Measurements from ENCODE around the gene OTOG. TPM values are rescaled to one million over a fixed set of nuclear protein-coding genes. Genes with fewer than 3 reads are reported as not detected.

OTOG gene
- total RNA-seq, 1 donor from 2014 or later = not detected

DNA sequence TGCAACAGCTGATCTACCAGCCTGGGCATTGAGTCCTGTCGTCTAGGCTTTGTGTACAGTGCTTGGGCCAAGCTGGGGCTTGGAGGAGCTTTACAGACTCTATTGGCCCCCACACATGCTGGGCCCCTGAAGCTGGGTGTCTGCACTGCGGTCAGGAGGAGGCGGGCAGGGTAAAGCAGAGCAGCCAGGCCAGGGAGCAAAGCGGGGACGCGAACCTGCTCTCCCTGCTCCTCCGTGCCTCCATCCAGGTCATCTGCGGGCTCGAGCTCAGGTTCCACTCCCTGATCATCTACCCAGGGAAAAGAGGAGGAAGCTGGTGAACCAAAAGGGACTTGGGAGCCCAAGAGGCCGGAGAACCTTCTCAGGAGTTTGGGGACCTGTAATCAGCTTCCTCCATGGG lies 29.9 kb upstream of the OTOG start:
- TF ChIP-seq, protein P1, sequence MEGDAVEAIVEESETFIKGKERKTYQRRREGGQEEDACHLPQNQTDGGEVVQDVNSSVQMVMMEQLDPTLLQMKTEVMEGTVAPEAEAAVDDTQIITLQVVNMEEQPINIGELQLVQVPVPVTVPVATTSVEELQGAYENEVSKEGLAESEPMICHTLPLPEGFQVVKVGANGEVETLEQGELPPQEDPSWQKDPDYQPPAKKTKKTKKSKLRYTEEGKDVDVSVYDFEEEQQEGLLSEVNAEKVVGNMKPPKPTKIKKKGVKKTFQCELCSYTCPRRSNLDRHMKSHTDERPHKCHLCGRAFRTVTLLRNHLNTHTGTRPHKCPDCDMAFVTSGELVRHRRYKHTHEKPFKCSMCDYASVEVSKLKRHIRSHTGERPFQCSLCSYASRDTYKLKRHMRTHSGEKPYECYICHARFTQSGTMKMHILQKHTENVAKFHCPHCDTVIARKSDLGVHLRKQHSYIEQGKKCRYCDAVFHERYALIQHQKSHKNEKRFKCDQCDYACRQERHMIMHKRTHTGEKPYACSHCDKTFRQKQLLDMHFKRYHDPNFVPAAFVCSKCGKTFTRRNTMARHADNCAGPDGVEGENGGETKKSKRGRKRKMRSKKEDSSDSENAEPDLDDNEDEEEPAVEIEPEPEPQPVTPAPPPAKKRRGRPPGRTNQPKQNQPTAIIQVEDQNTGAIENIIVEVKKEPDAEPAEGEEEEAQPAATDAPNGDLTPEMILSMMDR (IDR thresholded peaks at IDR 0.05; ENCODE audit: partially characterized antibody, unreplicated experiment) = no peak
- Mint-ChIP-seq H3K27ac (ENCODE audit: unreplicated experiment) (no peak overlapping the region), H3K36me3 (ENCODE audit: unreplicated experiment) (no peaks in the 10 kb centered on the region), H3K4me3 (ENCODE audit: unreplicated experiment) (no peak overlapping the region), H3K9me3 (ENCODE audit: unreplicated experiment) (peaks cover 2% of the 10 kb centered on the region), H3K4me1 (ENCODE audit: low read depth, unreplicated experiment) (peaks cover 5% of the 10 kb centered on the region), H3K27me3 (ENCODE audit: unreplicated experiment) (peaks cover 12% of the 10 kb centered on the region)
- DNase-seq = no peak

DNA sequence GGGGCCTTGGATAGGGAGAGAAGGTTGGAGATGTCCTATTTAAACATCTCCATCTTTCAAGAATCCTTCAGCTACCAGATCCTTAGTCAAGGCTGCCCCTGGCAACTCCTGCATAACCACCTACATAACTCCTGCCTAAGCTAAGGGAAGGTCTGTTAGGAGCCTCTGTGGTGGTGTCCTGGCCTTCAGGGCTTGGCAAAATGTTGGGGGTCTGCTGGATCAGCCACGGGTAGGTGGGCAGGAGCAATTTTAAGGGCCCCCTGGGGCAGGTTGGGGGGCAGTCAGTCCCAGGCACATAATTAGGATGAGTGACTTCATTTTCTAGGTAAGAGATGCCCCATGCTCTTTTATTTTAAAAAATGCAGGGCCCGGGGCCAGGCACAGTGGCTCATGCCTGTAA lies 28.7 kb upstream of the OTOG start:
- Mint-ChIP-seq H3K36me3 (ENCODE audit: unreplicated experiment) (no peaks in the 10 kb centered on the region), H3K27me3 (ENCODE audit: unreplicated experiment) (peaks cover 6% of the 10 kb centered on the region), H3K4me3 (ENCODE audit: unreplicated experiment) (no peak overlapping the region), H3K9me3 (ENCODE audit: unreplicated experiment) (peaks cover 2% of the 10 kb centered on the region), H3K4me1 (ENCODE audit: low read depth, unreplicated experiment) (peaks cover 5% of the 10 kb centered on the region), H3K27ac (ENCODE audit: unreplicated experiment) (no peak overlapping the region)
- TF ChIP-seq, protein P1 (IDR thresholded peaks at IDR 0.05; ENCODE audit: partially characterized antibody, unreplicated experiment) = no peak
- DNase-seq = no peak

DNA sequence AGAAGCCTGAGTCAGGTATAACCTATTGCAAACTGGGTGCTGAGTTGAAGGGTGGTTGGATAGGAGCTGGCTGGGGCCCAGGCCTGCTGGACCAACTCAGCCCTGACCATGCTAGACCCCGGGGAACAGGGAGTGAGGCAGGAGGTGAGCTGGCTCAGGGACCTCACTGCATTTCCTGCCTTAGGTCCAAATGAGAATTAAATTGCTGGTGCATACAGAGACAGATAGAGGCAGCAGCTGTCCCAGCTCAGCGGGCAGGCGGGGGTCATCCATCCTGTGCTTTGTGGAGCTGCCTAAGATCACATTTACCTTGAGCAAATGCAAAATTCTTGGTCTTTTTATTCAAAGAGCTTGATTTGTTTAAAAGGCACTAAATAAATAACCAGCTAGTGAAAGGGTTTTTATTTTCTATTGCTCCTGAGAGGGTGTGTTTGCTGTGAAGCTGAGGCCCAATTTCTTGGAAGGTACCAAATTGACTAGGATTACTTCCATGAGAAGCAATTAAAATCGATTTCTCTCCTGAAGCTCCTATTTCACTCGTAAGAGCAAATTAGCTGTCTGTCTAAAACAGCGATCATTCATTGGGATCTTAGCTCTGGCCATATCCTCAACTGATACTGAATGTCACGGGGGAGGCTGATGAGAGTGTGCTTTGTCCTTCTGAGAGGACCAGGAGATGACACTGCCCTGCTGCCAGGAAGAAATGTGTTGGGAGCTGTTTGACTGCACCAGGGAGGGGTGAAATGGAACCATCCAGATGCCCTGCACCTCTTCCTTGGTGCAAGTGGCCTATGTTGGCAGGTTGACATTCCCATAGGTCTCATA lies 27.8 kb upstream of the OTOG start:
- Mint-ChIP-seq H3K36me3 (ENCODE audit: unreplicated experiment) (no peaks in the 10 kb centered on the region), H3K9me3 (ENCODE audit: unreplicated experiment) (peaks cover 2% of the 10 kb centered on the region), H3K4me3 (ENCODE audit: unreplicated experiment) (no peak overlapping the region), H3K4me1 (ENCODE audit: low read depth, unreplicated experiment) (peaks cover 5% of the 10 kb centered on the region), H3K27me3 (ENCODE audit: unreplicated experiment) (peaks cover 4% of the 10 kb centered on the region), H3K27ac (ENCODE audit: unreplicated experiment) (no peak overlapping the region)
- TF ChIP-seq, protein P1 (IDR thresholded peaks at IDR 0.05; ENCODE audit: partially characterized antibody, unreplicated experiment) = no peak
- DNase-seq = no peak

DNA sequence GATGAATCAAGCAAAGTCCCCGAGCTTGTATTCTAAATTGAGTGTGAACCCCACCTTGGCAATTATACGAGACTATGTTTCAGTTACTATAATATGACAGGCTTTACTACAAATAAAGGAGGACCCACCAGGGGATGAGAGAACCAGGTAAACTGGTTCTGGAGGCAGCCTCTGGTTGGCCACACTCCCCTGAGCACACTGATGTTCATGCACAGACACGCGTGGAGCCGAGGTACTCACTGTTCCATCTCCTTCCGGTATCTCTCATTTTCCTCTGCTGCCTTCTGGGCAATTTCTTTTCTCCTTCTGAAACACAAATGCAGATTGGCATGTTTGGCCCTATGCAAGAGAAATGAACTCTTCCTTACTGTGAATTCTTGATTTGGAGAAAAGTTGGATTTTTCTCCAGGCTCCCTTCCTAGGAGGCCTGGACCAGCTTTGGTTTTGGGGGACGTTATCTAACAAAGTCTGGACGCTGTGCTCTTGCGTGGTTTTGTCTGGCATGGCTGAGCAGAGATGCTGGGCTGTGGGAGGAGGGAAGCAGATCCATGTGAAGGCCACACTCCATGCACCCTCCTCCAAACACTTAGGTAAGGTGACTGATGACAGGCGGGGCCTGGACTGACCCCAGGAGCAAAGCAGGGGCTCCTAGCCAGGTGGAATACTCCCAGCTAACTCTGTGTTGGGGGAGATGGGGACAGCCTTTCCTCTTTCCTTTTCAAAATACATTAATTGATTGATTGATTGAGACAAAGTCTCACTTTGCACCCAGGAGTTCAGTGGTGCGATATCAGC lies 25.8 kb upstream of the OTOG start:
- Mint-ChIP-seq H3K27ac (ENCODE audit: unreplicated experiment) (no peak overlapping the region), H3K4me1 (ENCODE audit: low read depth, unreplicated experiment) (peaks cover 7% of the 10 kb centered on the region), H3K4me3 (ENCODE audit: unreplicated experiment) (no peak overlapping the region), H3K9me3 (ENCODE audit: unreplicated experiment) (peaks cover 2% of the 10 kb centered on the region), H3K36me3 (ENCODE audit: unreplicated experiment) (no peaks in the 10 kb centered on the region), H3K27me3 (ENCODE audit: unreplicated experiment) (peaks cover 6% of the 10 kb centered on the region)
- TF ChIP-seq, protein P1 (IDR thresholded peaks at IDR 0.05; ENCODE audit: partially characterized antibody, unreplicated experiment) = no peak
- no peak for DNase-seq

DNA sequence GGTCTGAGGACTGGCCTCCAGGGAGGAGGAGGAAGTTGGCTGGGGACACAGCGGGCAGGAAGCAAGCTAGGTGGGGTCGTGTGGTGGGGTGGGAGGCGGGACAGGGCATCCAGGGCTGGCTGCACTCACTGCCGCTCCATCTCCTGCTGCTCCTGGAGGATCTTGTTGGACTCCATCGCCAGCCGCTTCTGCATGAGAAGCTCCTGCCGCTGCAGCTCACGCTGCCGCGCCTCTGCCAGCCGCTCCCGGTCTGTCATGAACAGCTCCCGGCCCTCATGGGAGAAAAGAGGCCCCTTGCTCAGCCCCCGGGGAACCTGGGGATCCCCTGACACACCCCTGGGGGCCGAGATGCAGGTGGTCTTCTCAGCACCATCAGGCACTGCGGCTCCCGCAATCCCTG lies 24.4 kb upstream of the OTOG start:
- H3K9me3 Mint-ChIP-seq (ENCODE audit: unreplicated experiment) = peaks cover 2% of the 10 kb centered on the region
- TF ChIP-seq, protein P1 (IDR thresholded peaks at IDR 0.05; ENCODE audit: partially characterized antibody, unreplicated experiment) = no peak
- H3K4me1 Mint-ChIP-seq (ENCODE audit: low read depth, unreplicated experiment) = peaks cover 8% of the 10 kb centered on the region
- no peaks in the 10 kb centered on the region for H3K36me3 Mint-ChIP-seq (ENCODE audit: unreplicated experiment)
- peaks cover 6% of the 10 kb centered on the region for H3K27me3 Mint-ChIP-seq (ENCODE audit: unreplicated experiment)
- H3K27ac Mint-ChIP-seq (ENCODE audit: unreplicated experiment) = no peak overlapping the region
- H3K4me3 Mint-ChIP-seq (ENCODE audit: unreplicated experiment) = no peak overlapping the region
- DNase-seq = no peak

All from glutamatergic neuron (in vitro differentiated cells).